Testis (tissue), 3 donors: ENCODE data around the gene SERPINB10. TPM values are rescaled to one million over a fixed set of nuclear protein-coding genes. Genes with fewer than 3 reads are reported as not detected.

ENCODE experiments used
- DNase-seq: peaks from one replicate; pipeline ENCODE4 v3.0.0-alpha.2; 2019
- H3K27ac ChIP-seq, 2 donors: fragments of 200-600 bp; sonication (generic); one replicate each; pipeline ENCODE4 v1.5.1; 2019
- H3K27me3 ChIP-seq: fragments of 200-600 bp; sonication (generic); one replicate; pipeline ENCODE4 v1.5.1; 2019
- H3K36me3 ChIP-seq: fragments of 200-600 bp; sonication (generic); one replicate; pipeline ENCODE4 v1.5.1; 2017; ENCODE audit warnings: low read depth; ENCODE audit errors: missing control alignments
- H3K4me1 ChIP-seq: fragments of 200-600 bp; sonication (generic); one replicate; pipeline ENCODE4 v1.5.1; 2019
- H3K4me3 ChIP-seq, 2 donors: fragments of 200-600 bp; sonication (generic); one replicate each; pipeline ENCODE4 v1.5.1; 2017 to 2019
- H3K9me3 ChIP-seq: fragments of 200-600 bp; sonication (generic); one replicate; pipeline ENCODE4 v1.5.1; 2017
- CTCF ChIP-seq, 3 experiments: fragments of 450-650 bp in 2 of 3; fragments of 200-600 bp in 1 of 3; sonication (generic) in 1 of 3; IDR thresholded peaks; one replicate each; pipeline ENCODE4 v1.5.1; 2016 to 2019; ENCODE audit warnings: antibody characterized with exemption in 3 of 3, mild to moderate bottlenecking in 2 of 3, moderate library complexity in 1 of 3
- POLR2A ChIP-seq: fragments of 450-650 bp; IDR thresholded peaks from one replicate; pipeline ENCODE4 v1.6.1; 2017; ENCODE audit warnings: antibody characterized with exemption, mild to moderate bottlenecking, moderate library complexity
- WGBS, 2 donors: methylation state at CpG; one replicate each; pipeline ENCODE4 v1.1.5; 2018; 5-methylcytosine and 5-hydroxymethylcytosine counted together
- intact Hi-C: fragments of 100-400 bp; cut with DNase I; formaldehyde crosslinking; loops from one replicate; pipeline ENCODE4 v1.15.1; 2023; ENCODE audit warnings: low total_unique reads
- polyA plus RNA-seq: library from polyadenylated mRNA; stranded (reverse); fragments of 350-450 nt; fragmentation: Illumina TruSeq; extraction: RNeasy Lipid Tissue Mini Kit (QIAGEN cat#74804); gene quantifications from one replicate; pipeline ENCODE4 v1.2.3, GENCODE V29; 2014; ENCODE audit warnings: low read depth, low replicate concordance; ENCODE audit not compliant: insufficient read depth
- total RNA-seq, 2 donors: library from RNA; depleted of rRNA; stranded (reverse); fragments of >200 nt; gene quantifications; one replicate each; pipeline ENCODE4 v1.2.3, GENCODE V29; 2016

Gene SERPINB10
- total and polyA plus RNA-seq, 3 donors from 2014 or later = not detected

GRCh38 chr18:63882333-63883141 is 25.2 kb upstream of the SERPINB10 start:
- no peak for DNase-seq
- Histone ChIP-seq H3K27ac (no peak overlapping the region), H3K4me1 (no peaks in the 10 kb centered on the region), H3K27me3 (no peaks in the 10 kb centered on the region), H3K9me3 (no peaks in the 10 kb centered on the region), H3K4me3 (no peak overlapping the region), H3K36me3 (no peaks in the 10 kb centered on the region)
- intact Hi-C loops = no loop called here
- TF ChIP-seq POLR2A (no peak), CTCF (IDR thresholded peaks at IDR 0.05) (no peak)
- WGBS, 2 donors = 68 to 78% methylated on average over 8 of the region's 8 CpGs

- intact Hi-C loops = no loop called here
- no peak overlapping the region for H3K27ac ChIP-seq
- no peaks in the 10 kb centered on the region for H3K36me3 ChIP-seq
- no peaks in the 10 kb centered on the region for H3K9me3 ChIP-seq
- TF ChIP-seq POLR2A = no peak
- TF ChIP-seq CTCF (IDR thresholded peaks at IDR 0.05) = no peak
- H3K27me3 ChIP-seq = no peaks in the 10 kb centered on the region
- H3K4me1 ChIP-seq = no peaks in the 10 kb centered on the region
- no peak overlapping the region for H3K4me3 ChIP-seq
- DNase-seq = no peak
Observed at GRCh38 chr18:63883617-63884016, 24.1 kb upstream of the SERPINB10 start.

- H3K36me3 ChIP-seq = no peaks in the 10 kb centered on the region
- no peak within 1 kb of the TSS for H3K4me3 ChIP-seq
- no peaks in the 10 kb centered on the region for H3K4me1 ChIP-seq
- DNase-seq = no peak
- H3K27ac ChIP-seq = no peak within 1 kb of the TSS
- no peaks in the 10 kb centered on the region for H3K9me3 ChIP-seq
- 59 to 60% methylated on average over 1 of the region's 1 CpG for WGBS, 2 donors
- TF ChIP-seq POLR2A (no peak), CTCF (IDR thresholded peaks at IDR 0.05) (no peak)
- no peaks in the 10 kb centered on the region for H3K27me3 ChIP-seq
- intact Hi-C loops = no loop called here
Observed at GRCh38 chr18:63887424-63887823, 20.3 kb upstream of the SERPINB10 start, which contains the start of gene SERPINB2. Gene SERPINB2 (plus strand): TSS chr18:63887705. CDS start chr18:63891445, 3,740 bp downstream.

- Histone ChIP-seq H3K27ac (no peak overlapping the region), H3K27me3 (no peaks in the 10 kb centered on the region), H3K9me3 (no peaks in the 10 kb centered on the region), H3K36me3 (no peaks in the 10 kb centered on the region), H3K4me1 (no peaks in the 10 kb centered on the region), H3K4me3 (no peak overlapping the region)
- TF ChIP-seq CTCF (IDR thresholded peaks at IDR 0.05) (no peak), POLR2A (no peak)
- intact Hi-C loops = no loop called here
- DNase-seq = no peak
- 11 to 13% methylated on average over 1 of the region's 1 CpG for WGBS, 2 donors
Observed at GRCh38 chr18:63888470-63889190, 19.1 kb upstream of the SERPINB10 start.
